Sigmoid colon (tissue), 7 donors: ENCODE data around the gene PRRX1. TPM values are rescaled to one million over a fixed set of nuclear protein-coding genes. Genes with fewer than 3 reads are reported as not detected.

Source experiments
- DNase-seq: peaks from one replicate; pipeline ENCODE4 v3.0.0-alpha.2; 2019
- H3K27ac ChIP-seq, 4 donors: fragments of 200-600 bp; sonication (generic); one replicate each; pipeline ENCODE4 v1.5.1; 2016 to 2019; ENCODE audit warnings: mild to moderate bottlenecking in 1 of 4
- H3K27me3 ChIP-seq, 3 donors: fragments of 200-600 bp; sonication (generic); one replicate each; pipeline ENCODE4 v1.5.1; 2019; ENCODE audit warnings: mild to moderate bottlenecking in 1 of 3
- H3K36me3 ChIP-seq, 4 donors: fragments of 200-600 bp; sonication (generic); one replicate each; pipeline ENCODE4 v1.5.1; 2016 to 2019
- H3K4me1 ChIP-seq, 4 donors: fragments of 200-600 bp; sonication (generic); one replicate each; pipeline ENCODE4 v1.5.1; 2017 to 2019
- H3K4me3 ChIP-seq, 4 donors: fragments of 200-600 bp; sonication (generic); one replicate each; pipeline ENCODE4 v1.5.1; 2017 to 2019; ENCODE audit warnings: mild to moderate bottlenecking in 2 of 4, moderate library complexity in 1 of 4
- H3K9me3 ChIP-seq, 4 donors: fragments of 200-600 bp in 3 of 4; sonication (generic) in 3 of 4; one replicate each; pipeline versions ENCODE4 v1.5.1 to v1.6.1; 2013 to 2019
- CTCF ChIP-seq, 4 experiments: fragments of 450-650 bp in 3 of 4; fragments of 200-600 bp in 1 of 4; IDR thresholded peaks; one replicate each; pipeline ENCODE4 v1.5.1; 2016 to 2019; ENCODE audit warnings: antibody characterized with exemption in 4 of 4, mild to moderate bottlenecking in 3 of 4, moderate library complexity in 2 of 4
- EP300 ChIP-seq, 4 donors: sonication (generic); formaldehyde crosslinking; IDR thresholded peaks; one replicate each; pipeline ENCODE4 v1.6.1; 2017; ENCODE audit warnings: antibody characterized with exemption in 4 of 4
- POLR2A ChIP-seq, 2 donors: fragments of 450-650 bp; IDR thresholded peaks; one replicate each; pipeline ENCODE4 v1.6.1; 2016; ENCODE audit warnings: antibody characterized with exemption in 2 of 2, mild to moderate bottlenecking in 2 of 2, moderate library complexity in 2 of 2
- POLR2AphosphoS5 ChIP-seq, 4 donors: sonication (generic); formaldehyde crosslinking; IDR thresholded peaks; one replicate each; pipeline ENCODE4 v1.6.1; 2017; ENCODE audit warnings: antibody characterized with exemption in 4 of 4
- WGBS, 2 donors: extraction: QIAGEN DNeasy Blood & Tissue Kit; methylation state at CpG; one replicate each; pipeline ENCODE4 v1.1.7; 2013; 5-methylcytosine and 5-hydroxymethylcytosine counted together
- intact Hi-C: fragments of 100-400 bp; cut with DNase I; formaldehyde crosslinking; loops from one replicate; pipeline ENCODE4 v1.15.1; 2023
- polyA plus RNA-seq, 3 donors: library from polyadenylated mRNA; stranded (reverse); fragments of 200-250 nt; gene quantifications; one replicate each; pipeline ENCODE4 v1.2.3, GENCODE V29; 2013
- total RNA-seq, 4 donors: library from RNA; depleted of rRNA; stranded (reverse); fragments of >200 nt; gene quantifications; one replicate each; pipeline ENCODE4 v1.1.0, GENCODE V29; 2016
- donor health status: healthy with polysubstance abuse.
- donor health status: Bipolar disorder and iron deficiency.
- donor health status: healthy.

The PRRX1 gene
- total and polyA plus RNA-seq, 7 donors = 0.46 to 16.6 (median 7.9) TPM

DNA sequence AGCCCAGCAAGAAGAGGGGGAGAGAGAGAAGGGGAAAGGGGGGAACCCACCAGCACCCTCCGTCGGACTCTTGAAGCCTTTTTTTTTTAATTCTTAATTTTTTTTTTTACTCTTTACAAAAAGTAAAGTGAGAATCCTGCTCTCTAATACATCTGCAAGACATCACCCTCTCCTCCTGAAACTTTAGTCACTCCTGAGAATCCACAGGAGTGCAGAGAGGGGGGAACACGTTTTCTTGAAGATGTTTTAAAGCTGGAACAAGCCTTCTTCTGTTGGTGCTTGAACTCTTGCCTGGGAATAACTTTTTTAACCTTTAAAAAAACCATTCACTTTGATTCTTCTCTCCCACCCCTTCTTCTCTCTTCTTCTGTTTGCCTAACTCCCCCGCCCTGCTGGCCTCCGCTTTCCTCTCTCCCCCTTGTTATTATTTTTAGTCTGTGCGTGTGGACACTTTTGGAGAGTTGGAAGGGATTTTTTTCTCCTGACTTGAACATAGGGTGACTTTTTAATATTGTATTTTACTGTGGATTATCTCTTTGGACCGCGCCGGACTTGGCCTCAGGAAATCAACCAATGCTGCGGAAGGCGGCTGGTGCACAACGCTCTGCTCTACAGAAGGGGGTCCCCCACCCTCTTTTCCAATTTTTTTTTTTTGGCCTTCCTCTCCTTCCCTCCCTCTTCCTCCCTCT is 383 bp upstream of the PRRX1 start:
- TF ChIP-seq POLR2A (IDR thresholded peaks at IDR 0.05) (no peak), EP300 (IDR thresholded peaks at IDR 0.05) (no peak), CTCF (IDR thresholded peaks at IDR 0.05) (no peak), POLR2AphosphoS5 (IDR thresholded peaks at IDR 0.05) (no peak)
- Histone ChIP-seq H3K36me3 (no peaks in the 10 kb centered on the region), H3K9me3 (no peaks in the 10 kb centered on the region), H3K27me3 (peaks cover 27 to 98% (median 79%) of the 10 kb centered on the region in 3 donors), H3K27ac (peak overlapping the region; percentile 39 to 75 (median 62)), H3K4me3 (peak overlapping the region; percentile 37 to 56 (median 46)), H3K4me1 (peaks cover 0 to 53% (median 43%) of the 10 kb centered on the region in 4 donors)
- no peak for DNase-seq
- intact Hi-C loops = no loop called here
- WGBS, 2 donors = 10 to 15% methylated on average over 12 of the region's 12 CpGs

DNA sequence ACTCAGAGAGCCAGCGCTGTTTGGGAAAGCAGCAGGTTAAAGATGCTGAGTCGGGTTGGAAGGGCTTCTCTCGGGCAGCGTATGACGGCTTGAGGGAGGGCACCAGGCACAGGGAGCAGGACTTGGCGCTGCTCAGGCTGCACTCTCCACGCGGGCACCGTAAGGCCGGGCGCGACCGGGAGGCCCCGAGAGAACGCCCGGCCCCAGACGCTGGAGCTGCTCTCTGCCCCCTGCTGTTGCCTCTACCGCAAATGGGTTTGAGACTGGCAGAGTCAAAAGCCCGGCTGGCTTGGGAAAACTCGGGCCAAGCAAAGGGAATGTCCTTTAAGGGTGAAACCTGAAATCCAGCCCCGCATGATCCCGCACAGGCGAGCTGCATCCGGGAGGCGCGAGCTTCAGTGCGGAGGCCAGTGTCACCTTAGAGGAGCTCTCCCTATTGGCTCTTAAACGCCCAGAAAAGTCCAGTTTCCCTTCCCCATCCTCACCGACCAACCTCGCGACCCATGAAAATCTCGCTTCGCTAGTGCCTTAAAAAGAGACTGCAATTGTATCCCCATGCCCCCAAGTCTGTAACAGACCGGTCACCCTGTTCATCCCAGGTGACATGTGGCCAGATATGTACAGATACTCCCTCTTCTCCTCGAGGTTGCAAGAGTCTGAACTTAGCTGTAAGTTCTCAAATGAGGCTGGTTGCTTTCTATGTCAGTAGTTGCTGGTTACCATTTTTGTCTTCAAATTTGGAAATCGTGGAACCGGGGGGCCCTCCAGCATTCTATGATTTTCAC is 1.1 kb downstream of the PRRX1 start:
- peak; percentile 67 for DNase-seq
- Histone ChIP-seq H3K36me3 (no peaks in the 10 kb centered on the region), H3K27me3 (peaks cover 24 to 100% (median 77%) of the 10 kb centered on the region in 3 donors), H3K4me1 (peaks cover 0 to 53% (median 43%) of the 10 kb centered on the region in 4 donors), H3K4me3 (peak overlapping the region; percentile 37 to 56 (median 46)), H3K27ac (peak overlapping the region; percentile 39 to 75 (median 62)), H3K9me3 (no peaks in the 10 kb centered on the region)
- WGBS, 2 donors = 11 to 19% methylated on average over 37 of the region's 37 CpGs
- intact Hi-C loops = no loop called here
- TF ChIP-seq POLR2AphosphoS5 (IDR thresholded peaks at IDR 0.05) (no peak), CTCF (IDR thresholded peaks at IDR 0.05) (no peak), POLR2A (IDR thresholded peaks at IDR 0.05) (no peak), EP300 (IDR thresholded peaks at IDR 0.05) (no peak)

- H3K4me3 ChIP-seq = peak overlapping the region in 1 of 4 donors; percentile 50
- H3K27me3 ChIP-seq = peaks cover 22 to 100% (median 76%) of the 10 kb centered on the region in 3 donors
- peak overlapping the region in 2 of 4 donors; percentile 62 to 75 for H3K27ac ChIP-seq
- no peaks in the 10 kb centered on the region for H3K36me3 ChIP-seq
- DNase-seq = no peak
- TF ChIP-seq POLR2AphosphoS5 (IDR thresholded peaks at IDR 0.05) = no peak
- no peak for TF ChIP-seq EP300 (IDR thresholded peaks at IDR 0.05)
- no peak for TF ChIP-seq CTCF (IDR thresholded peaks at IDR 0.05)
- no peak for TF ChIP-seq POLR2A (IDR thresholded peaks at IDR 0.05)
- H3K4me1 ChIP-seq = peaks cover 0 to 47% (median 43%) of the 10 kb centered on the region in 4 donors
- WGBS, 2 donors = 38 to 87% methylated on average over 14 of the region's 14 CpGs
- no peaks in the 10 kb centered on the region for H3K9me3 ChIP-seq
- intact Hi-C loops = no loop called here
These were observed 1.7 kb downstream of the PRRX1 start for GRCh38 chr1:170665629-170666028.

DNA sequence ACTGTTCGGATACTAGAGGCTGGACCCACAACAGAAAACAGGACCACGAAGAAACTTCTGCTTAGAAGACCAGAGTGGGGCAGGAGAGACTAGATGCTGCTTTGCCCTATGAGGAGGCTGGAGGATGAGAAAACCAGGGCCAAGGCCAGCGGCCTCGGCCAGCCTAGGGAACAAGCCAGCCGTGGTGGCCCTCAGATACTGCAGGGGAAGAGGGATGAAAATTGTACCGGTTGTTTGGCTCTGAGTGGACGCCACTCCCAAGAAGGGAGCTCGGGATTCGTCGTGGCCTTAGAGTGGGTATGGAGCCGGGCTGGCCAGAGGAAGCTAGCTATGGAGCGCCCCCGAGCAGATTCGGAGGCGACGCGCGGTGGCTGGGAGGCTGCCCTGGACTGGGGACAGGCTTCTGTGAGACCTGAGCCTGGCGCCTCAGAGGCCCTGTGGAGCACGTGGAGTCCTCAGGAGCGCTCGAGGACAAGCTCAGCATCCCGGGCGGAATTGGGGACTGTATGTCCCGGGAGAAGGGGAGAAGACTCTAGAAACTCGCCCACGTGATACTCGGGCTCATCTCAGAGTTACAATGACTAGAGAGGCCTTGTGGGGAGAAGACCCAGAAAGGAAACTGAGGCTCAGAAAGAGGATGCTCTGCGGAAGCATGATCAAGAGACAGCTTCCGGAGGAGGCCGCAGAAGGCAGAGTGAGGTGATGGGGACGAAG is 2.8 kb downstream of the PRRX1 start:
- no peak for TF ChIP-seq POLR2AphosphoS5 (IDR thresholded peaks at IDR 0.05)
- no peak for TF ChIP-seq POLR2A (IDR thresholded peaks at IDR 0.05)
- TF ChIP-seq CTCF (IDR thresholded peaks at IDR 0.05) = no peak
- TF ChIP-seq EP300 (IDR thresholded peaks at IDR 0.05) = no peak
- intact Hi-C loops = no loop called here
- H3K27ac ChIP-seq = peak overlapping the region in 1 of 4 donors; percentile 6
- H3K4me3 ChIP-seq = no peak overlapping the region
- no peaks in the 10 kb centered on the region for H3K9me3 ChIP-seq
- H3K4me1 ChIP-seq = peaks cover 0 to 40% (median 33%) of the 10 kb centered on the region in 4 donors
- 21 to 50% methylated on average over 32 of the region's 32 CpGs for WGBS, 2 donors
- no peak for DNase-seq
- H3K27me3 ChIP-seq = peaks cover 29 to 100% (median 74%) of the 10 kb centered on the region in 3 donors
- no peaks in the 10 kb centered on the region for H3K36me3 ChIP-seq
